NCI-H1105 (cell line): ENCODE data around the gene DDX54.

Experiments
- DNase-seq: peaks from one replicate; lab custom pipeline; 2025; lab: John Stamatoyannopoulos, UW

Gene DDX54

DNA sequence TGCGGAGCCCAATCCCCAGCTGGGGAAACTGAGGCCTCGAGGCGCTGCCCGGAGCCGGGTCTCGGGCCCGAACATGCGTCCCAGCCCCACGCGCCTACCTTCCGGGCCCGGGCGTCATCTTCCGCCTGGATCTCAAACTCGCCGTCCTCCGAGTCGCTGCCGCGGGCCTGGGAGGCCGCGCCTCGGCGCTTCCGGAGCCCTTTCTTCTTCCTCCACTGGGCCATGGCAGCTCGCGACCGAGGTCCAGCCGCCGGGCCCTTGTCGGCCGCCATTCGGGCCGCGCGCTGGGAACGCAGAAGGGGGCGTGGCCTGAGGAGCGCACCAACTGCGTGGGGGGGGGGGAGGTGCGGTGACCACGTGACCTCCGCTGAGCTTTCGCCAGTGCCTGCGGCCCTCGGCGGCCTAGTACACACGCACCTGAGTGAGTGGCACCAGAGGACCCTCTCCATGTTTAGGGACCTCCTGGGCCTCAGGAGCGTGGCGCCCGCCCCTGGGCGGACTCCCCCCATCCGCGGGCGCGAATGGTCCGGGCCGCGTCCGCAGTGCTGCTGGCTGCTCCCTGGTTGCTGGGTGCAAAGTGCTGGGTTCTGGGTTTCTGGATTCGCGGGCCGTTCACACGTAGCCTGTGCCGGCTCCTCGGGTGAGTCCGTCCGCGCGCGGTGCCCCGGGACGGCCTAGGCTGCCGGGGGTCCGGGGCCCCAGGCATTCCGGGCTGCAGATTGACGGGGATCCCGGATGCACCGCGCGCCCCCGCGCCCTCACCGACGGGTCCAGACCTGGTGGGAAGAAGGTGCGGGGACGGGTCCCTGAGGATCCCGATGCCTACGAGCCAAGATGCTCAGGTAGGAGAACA is at the start of gene DDX54, which contains the start of gene RITA1:
Gene DDX54 (minus strand): TSS at position 299 of the 853 bp plus-strand sequence. CDS start 27 bp downstream, at position 272.
Gene RITA1 (plus strand): TSS at position 542 of the 853 bp plus-strand sequence. CDS start 1,026 bp downstream, outside the sequence.
- DNase-seq: peak; percentile 87

DNA sequence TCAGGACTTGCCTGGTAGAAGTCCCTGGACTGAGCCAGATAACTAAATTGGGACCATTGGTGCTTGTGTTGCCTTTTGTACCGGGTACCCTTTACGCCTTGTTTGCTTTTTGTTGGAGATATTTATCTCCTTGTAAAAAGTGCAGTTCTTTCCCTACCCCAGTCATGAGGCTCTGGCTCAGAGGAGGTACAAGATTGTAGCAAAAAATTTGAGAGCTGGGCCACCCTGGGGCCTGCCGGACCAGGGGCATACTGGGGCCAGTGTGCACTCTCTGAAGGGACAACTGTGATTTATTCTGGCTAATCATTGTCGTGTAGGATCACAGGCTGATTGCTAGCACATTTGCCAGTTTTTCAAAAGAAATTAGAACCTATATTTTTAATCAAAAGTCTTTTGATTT is 49.2 kb upstream of the DDX54 start:
- DNase-seq: no peak

DNA sequence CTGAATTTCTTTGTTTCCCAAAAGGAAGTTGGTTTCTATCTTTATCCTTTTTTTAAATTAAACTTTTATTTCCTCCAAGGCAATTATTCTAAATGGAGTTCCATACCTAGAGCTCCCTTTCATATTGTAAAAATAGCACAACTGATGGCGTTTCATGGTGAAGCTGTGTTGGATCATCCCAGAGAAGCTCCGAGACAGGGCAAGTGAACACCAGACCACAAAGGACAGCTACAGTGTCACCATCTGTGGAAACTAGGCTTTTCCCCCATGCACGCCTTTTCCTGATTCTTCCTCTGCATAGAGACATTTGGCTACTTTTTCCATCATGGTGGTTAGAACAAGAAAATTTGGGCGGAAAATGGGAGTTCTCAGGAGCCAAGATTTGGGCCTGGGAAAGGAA is 48.7 kb upstream of the DDX54 start:
- no peak for DNase-seq

DNA sequence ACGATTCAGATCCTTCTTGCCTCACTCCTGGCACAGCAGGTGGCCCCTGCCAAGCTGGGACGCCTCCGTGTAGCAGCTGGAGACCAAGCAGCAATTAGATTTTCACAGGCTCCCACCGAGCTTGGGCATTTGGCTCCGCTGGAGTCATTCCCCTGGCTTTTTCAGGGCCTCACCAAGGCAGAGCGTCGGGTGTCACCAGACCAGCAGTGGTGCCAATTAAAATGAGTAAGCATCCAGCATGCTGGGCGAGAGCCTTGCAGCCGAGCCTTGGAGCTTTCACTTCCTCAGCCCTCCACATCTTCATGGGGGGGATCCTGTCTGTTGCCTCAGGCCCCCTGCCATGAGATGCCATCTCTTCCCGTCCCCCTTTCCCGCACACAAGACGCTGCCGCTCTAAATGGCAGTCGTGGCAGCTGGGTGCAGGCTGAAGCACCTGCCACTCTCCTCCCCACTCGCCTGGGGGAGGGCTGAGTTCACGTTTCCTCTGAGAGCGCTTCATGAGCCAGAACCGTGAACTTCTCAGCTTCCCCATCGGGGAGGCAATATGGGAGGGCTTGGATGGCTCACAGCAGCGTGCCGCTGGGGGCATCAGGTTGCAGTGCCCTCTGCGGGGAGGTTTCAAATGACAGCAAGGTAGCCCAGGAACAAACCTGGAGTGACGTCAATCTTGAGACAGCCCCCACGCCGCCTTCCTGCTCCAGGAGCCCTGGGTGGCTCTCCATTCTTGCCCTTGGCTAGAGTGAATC is 47.7 kb upstream of the DDX54 start:
- DNase-seq: peak; percentile 93

DNA sequence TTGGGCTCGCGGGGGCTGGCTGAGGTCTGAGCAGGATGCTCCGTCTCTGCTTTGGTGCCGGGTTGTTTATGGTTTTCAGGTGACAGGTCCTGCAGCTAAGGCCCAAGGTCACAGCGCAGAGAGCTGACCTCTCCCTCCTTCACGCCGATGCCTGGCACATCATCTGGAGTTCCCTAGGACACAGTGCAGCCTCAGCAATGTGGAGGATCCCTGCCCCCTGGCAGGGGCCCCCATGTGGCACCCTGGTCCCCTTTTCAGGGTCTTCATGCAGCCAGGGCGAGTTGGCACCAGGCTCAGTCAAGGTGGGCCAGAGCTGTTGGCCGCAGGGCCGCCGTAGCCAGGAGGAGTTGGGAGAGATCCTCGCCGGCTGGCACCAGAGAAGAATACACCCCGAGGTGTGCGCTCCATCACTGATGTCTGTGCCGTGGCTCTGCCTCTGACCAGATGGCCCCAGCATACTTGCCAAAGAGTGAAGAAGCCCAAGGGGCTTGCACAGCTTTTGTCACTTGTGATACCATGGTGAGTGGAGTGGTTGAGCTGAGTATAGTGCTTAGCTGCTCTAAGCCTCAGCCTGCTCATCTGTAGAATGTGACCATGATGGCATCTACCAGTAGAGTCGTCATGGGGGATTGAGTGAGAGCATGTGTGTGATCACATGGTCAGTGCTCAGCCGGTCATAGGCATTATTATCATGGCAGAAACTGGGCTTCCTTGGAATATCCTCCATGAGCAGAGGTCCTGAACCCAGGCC is 47.0 kb upstream of the DDX54 start:
- DNase-seq: no peak

- DNase-seq: no peak
Observed at GRCh38 chr12:113231235-113232088, 46.2 kb upstream of the DDX54 start.

DNA sequence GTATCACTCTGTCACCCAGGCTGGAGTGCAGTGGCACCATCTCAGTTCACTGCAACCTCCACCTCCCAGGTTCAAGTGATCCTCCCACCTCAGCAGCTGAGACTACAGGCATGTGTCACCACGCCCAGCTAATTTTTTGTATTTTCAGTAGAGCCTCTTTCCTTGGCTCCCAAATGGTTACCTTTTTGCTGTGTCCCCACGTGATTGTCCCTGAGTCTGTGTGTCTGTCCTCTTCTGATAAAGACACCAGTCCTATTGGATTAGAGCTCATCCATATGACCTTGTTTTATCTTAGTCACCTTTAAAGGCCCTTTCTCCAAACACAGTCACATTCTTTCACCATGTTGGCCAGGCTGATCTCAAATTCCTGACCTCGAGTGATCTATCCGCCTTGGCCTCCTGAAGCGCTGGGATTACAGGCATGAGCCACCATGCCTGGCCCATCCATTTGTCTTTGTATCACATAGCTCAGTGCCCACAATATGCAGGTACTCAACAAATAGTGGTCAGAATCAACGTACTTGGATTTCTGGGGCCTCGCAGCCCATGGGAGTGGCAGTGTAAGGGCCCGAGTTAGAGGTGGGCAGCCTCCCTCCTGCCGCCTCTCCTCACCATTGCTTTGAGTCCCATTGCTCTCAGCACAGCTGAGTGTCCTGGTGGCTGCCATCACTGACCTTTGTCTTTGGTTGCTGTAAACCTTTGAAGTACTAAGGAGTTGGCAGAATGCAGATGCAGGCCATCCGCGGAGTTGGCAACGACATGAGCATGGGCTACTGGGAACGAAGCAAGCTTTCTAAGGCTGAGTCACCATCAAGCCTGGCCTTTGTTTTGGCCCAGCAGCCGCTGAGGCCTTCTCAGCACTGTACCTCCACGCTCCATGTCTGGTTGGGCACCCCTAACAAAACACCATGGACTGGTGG is 45.3 kb upstream of the DDX54 start:
- no peak for DNase-seq

DNA sequence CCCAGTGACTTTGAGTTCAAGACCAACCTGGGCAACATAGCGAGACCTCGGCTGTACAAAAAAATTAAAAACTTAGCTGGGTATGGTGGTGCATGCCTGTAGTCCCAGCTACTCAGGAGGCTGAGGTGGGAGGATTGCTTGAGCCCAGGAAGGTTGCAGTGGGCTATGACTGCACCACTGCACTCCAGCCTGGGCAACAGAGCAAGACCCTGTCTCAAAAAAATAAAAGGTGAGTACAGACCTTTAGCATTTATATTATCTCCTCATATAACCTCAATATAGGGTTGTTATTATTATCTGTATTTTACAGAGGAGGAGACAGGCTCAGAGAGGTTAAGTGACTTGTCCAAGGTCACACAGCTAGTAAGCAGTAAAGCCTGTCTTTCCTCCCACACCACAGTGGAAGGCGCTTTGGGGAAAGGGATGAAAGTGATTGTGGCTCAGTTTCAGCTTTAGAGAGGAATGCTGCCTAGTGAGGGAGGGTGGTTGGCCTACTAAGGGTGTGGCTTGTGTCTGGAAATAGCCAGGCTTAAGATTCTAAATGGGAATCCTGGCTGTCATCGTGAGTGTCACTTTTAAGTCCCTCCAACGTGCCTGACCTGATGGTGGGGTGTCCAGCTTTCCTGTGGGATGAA is 43.2 kb upstream of the DDX54 start:
- no peak for DNase-seq

DNA sequence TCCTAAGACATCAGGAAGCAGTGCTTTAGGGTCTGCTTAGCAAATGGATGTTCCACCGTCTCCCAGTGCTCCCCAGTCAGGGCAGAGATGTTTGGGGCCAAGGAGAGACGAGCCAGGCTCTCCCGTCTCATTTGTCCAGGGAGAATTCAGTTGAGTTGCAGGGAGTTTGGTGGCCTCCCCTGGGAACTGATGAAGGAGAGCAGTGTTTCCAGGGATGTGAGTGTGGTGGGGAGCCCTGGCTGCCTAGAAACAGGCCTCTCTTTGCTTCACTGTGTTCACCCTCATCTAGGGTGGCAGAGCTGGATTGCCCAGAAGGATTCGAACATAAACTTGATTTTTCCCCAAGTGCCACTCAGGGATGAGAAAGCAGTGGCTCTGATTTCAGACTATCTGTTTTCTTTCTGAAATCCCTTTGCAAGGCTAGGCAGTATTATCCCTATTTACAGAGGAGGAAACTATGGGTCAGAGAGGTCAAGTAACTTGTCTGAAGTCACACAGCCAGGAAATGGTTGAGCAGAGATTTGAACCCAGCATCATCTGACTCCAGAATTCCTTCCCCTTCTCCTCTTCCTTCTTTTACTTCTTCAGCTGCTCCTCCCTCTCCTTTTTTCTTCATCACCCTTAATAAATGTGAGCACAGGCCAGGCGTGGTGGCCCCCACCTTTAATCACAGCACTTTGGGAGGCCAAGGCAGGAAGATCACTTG is 42.6 kb upstream of the DDX54 start:
- DNase-seq: no peak

- no peak for DNase-seq
Observed at GRCh38 chr12:113226696-113227568, 41.7 kb upstream of the DDX54 start.

DNA sequence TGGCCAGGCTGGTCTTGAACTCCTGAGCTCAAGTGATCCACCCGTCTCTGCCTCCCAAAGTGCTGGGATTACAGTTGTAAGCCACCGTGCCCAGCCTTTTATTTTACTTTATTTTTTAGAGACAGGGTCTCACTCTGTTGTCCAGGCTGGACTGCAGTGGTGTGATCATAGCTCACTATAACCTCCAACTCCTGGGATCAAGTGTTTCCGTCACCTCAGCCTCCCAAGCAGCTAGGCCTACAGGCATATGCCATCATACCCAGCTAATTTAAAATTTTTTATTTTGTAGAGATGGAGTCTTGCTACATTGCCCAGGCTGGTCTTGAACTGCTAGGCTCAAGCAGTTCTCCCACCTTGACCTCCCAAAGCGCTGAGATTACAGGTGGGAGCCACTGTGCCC is 39.7 kb upstream of the DDX54 start:
- no peak for DNase-seq

- peak; percentile 68 for DNase-seq
Observed at GRCh38 chr12:113222730-113223531, 37.7 kb upstream of the DDX54 start.

DNA sequence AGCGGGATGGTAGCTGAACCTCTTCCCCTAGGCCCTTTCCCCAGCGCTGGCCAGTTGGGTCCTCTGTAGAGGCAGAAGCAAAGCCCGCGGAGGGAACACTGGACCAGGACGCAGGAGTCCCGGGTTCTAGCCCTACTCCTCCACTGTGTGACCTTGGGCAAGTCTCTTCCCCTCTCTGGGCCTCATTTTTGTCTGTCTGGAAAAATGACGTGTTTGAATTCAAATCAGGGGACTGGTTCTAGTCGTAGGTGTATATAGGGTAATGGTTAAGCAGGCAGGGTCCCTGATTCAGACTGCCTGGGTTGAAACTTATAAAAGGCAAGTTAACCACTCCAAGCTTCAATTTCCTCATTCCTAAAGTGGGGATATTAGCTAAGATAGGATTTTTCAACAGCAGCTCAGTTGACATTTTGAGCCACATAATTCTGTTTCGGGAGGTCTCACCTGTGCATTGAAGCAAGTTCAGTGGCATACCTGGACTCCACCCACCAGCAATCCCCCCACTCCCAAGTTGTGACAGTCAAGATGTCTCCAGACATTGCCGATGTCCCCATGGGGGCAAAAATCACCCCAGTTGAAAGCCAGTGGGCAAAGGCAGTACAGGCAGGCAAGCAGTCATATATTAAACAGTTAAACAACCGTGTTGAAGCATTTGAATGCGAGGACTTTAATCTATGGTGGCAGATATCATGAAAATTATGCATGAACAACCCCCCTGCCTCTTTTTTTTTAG is 36.9 kb upstream of the DDX54 start:
- DNase-seq: no peak

DNA sequence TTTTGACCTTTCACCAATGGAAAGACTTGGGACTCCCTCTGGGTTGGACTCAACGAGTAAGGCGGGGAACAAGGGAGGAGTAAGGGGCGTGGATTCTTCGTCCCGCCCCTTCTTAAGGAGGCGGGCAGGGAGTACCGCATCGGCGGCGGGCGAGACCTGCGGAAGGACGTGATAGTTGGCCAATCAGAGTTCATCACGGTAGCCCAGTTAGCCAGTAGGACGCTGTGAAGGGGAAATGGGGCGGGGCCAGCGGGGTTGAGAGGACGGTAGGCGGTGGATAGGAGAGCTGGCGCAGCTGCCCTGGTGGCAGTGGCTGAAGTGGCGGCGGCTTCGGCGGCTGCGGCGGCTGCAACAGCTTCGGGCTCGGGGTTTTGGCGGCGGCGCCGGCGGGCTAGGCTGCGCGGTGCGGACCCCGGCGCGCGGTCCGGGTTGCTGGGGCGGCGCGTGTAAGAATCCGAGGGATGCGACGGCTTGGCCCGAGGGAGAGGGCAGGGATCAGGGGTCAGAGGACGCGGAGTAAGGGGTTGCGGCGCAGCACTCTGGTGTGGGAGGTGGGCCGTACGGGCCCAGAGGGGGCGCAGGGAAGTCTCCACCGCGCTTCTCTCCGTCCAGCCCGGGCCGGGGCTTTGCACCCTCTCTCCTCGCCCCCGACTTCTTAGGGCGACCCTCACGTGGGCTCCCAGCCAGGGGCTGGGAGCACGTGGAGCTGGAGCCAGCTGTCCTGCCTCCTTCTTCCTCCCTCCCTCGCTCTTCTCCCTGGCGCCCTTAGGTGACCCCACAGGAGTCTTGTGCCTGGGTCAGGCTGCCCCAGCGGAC is 36.1 kb upstream of the DDX54 start, which contains the start of gene TPCN1:
Gene TPCN1 (plus strand): TSS at position 284 of the 816 bp plus-strand sequence. CDS start 5,389 bp downstream, outside the sequence.
- peak; percentile 100 for DNase-seq

GRCh38 chr12:113220593-113221180 is 35.4 kb upstream of the DDX54 start:
- no peak for DNase-seq
